Astrocyte (in vitro differentiated cells and primary cell): ENCODE data around the gene DNAH3. TPM values are rescaled to one million over a fixed set of nuclear protein-coding genes. Genes with fewer than 3 reads are reported as not detected.

Experiments
- DNase-seq: peaks from one replicate; pipeline ENCODE4 v3.0.0-alpha.2; 2010; ENCODE audit warnings: low read depth
- FAIRE-seq: peaks from 2 replicates; lab custom pipeline; 2011; peaks lifted over from hg19 to GRCh38; lab: Jason Lieb, UNC
- H2AFZ ChIP-seq: 2 replicates; pipeline ENCODE4 v1.6.0; 2012; ENCODE audit warnings: low read depth, low read length, inconsistent platforms
- H3K27ac ChIP-seq: 2 replicates; pipeline ENCODE4 v1.5.1; 2011; ENCODE audit warnings: low read depth, low read length, inconsistent platforms
- H3K27me3 ChIP-seq: 2 replicates; pipeline ENCODE4 v1.6.0; 2011; ENCODE audit warnings: low read length, inconsistent platforms; ENCODE audit not compliant: insufficient read depth
- H3K36me3 ChIP-seq: 2 replicates; pipeline ENCODE4 v1.5.1; 2011; ENCODE audit warnings: low read length, inconsistent platforms; ENCODE audit not compliant: insufficient read depth
- H3K4me1 ChIP-seq: 2 replicates; pipeline ENCODE4 v1.5.1; 2011; ENCODE audit warnings: low read length, inconsistent platforms; ENCODE audit not compliant: insufficient read depth
- H3K4me2 ChIP-seq: 2 replicates; pipeline ENCODE4 v1.6.0; 2012; ENCODE audit warnings: low read length, inconsistent platforms
- H3K4me3 ChIP-seq: 2 replicates; pipeline ENCODE4 v1.5.1; 2011; ENCODE audit warnings: low read depth, mild to moderate bottlenecking, low read length, inconsistent platforms; ENCODE audit not compliant: insufficient read depth
- H3K79me2 ChIP-seq: 2 replicates; pipeline ENCODE4 v1.6.0; 2012; ENCODE audit warnings: mild to moderate bottlenecking, low read length, inconsistent platforms; ENCODE audit not compliant: insufficient read depth
- H3K9ac ChIP-seq: 2 replicates; pipeline ENCODE4 v1.6.0; 2012; ENCODE audit warnings: mild to moderate bottlenecking, low read length, inconsistent platforms
- H3K9me3 ChIP-seq: 2 replicates; pipeline ENCODE4 v1.5.1; 2012; ENCODE audit warnings: low read depth, mild to moderate bottlenecking, low read length, inconsistent platforms; ENCODE audit not compliant: insufficient read depth
- H4K20me1 ChIP-seq: 2 replicates; pipeline ENCODE4 v1.6.0; 2012; ENCODE audit warnings: low read length, inconsistent platforms; ENCODE audit not compliant: insufficient read depth
- H3K27ac Mint-ChIP-seq: one replicate; pipeline ENCODE4 v1.8.0; 2021; ENCODE audit warnings: mild to moderate bottlenecking, mixed read lengths; ENCODE audit not compliant: unreplicated experiment
- H3K27me3 Mint-ChIP-seq: one replicate; pipeline ENCODE4 v1.8.0; 2021; ENCODE audit warnings: low read depth, mixed read lengths; ENCODE audit not compliant: unreplicated experiment
- H3K36me3 Mint-ChIP-seq: one replicate; pipeline ENCODE4 v1.8.0; 2021; ENCODE audit warnings: low read depth, mixed read lengths; ENCODE audit not compliant: unreplicated experiment
- H3K4me1 Mint-ChIP-seq: one replicate; pipeline ENCODE4 v1.8.0; 2021; ENCODE audit warnings: low read depth, mixed read lengths; ENCODE audit not compliant: unreplicated experiment
- H3K4me3 Mint-ChIP-seq: one replicate; pipeline ENCODE4 v1.8.0; 2021; ENCODE audit warnings: mild to moderate bottlenecking, moderate library complexity, mixed read lengths; ENCODE audit not compliant: unreplicated experiment
- H3K9me3 Mint-ChIP-seq: one replicate; pipeline ENCODE4 v1.8.0; 2021; ENCODE audit warnings: mild to moderate bottlenecking, mixed read lengths; ENCODE audit not compliant: unreplicated experiment
- EZH2 ChIP-seq: IDR thresholded peaks from 2 replicates; pipeline ENCODE4 v1.6.1; 2012; ENCODE audit warnings: mild to moderate bottlenecking, low read length, inconsistent platforms; ENCODE audit not compliant: insufficient read depth
- total RNA-seq: library from RNA; stranded (reverse); gene quantifications from 2 replicates; pipeline ENCODE4 v1.2.1, GENCODE V29; 2021
- TF ChIP-seq, protein P1 (sequence below): IDR thresholded peaks from 2 replicates; pipeline ENCODE4 v1.5.1; 2011; ENCODE audit warnings: low read depth, mild to moderate bottlenecking, inconsistent platforms, low read length, moderate library complexity; ENCODE audit not compliant: insufficient read depth

DNAH3 gene
- total RNA-seq, 1 donor from 2014 or later: not detected

- DNase-seq: no peak
- peaks cover 14% of the 10 kb centered on the region for H3K4me1 Mint-ChIP-seq
These were observed 34.2 kb upstream of the DNAH3 start for GRCh38 chr16:21184834-21185233.

GRCh38 chr16:21183995-21184394, 33.3 kb upstream of the DNAH3 start:
- peaks cover 6% of the 10 kb centered on the region for H3K9me3 Mint-ChIP-seq
- no peak overlapping the region for H3K27ac Mint-ChIP-seq
- no peak overlapping the region for H3K27ac ChIP-seq
- no peak for TF ChIP-seq EZH2
- TF ChIP-seq, protein P1, sequence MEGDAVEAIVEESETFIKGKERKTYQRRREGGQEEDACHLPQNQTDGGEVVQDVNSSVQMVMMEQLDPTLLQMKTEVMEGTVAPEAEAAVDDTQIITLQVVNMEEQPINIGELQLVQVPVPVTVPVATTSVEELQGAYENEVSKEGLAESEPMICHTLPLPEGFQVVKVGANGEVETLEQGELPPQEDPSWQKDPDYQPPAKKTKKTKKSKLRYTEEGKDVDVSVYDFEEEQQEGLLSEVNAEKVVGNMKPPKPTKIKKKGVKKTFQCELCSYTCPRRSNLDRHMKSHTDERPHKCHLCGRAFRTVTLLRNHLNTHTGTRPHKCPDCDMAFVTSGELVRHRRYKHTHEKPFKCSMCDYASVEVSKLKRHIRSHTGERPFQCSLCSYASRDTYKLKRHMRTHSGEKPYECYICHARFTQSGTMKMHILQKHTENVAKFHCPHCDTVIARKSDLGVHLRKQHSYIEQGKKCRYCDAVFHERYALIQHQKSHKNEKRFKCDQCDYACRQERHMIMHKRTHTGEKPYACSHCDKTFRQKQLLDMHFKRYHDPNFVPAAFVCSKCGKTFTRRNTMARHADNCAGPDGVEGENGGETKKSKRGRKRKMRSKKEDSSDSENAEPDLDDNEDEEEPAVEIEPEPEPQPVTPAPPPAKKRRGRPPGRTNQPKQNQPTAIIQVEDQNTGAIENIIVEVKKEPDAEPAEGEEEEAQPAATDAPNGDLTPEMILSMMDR: no peak
- no peak for FAIRE-seq
- no peak overlapping the region for H3K4me3 Mint-ChIP-seq
- peaks cover 10% of the 10 kb centered on the region for H3K4me1 ChIP-seq
- no peak overlapping the region for H2AFZ ChIP-seq
- H3K36me3 ChIP-seq: peaks cover 3% of the 10 kb centered on the region
- no peak overlapping the region for H3K9ac ChIP-seq
- no peaks in the 10 kb centered on the region for H3K9me3 ChIP-seq
- peaks cover 37% of the 10 kb centered on the region for H3K36me3 Mint-ChIP-seq
- no peaks in the 10 kb centered on the region for H4K20me1 ChIP-seq
- DNase-seq: no peak
- no peak overlapping the region for H3K4me2 ChIP-seq
- peaks cover 14% of the 10 kb centered on the region for H3K4me1 Mint-ChIP-seq
- no peak overlapping the region for H3K4me3 ChIP-seq
- no peaks in the 10 kb centered on the region for H3K27me3 Mint-ChIP-seq
- no peaks in the 10 kb centered on the region for H3K27me3 ChIP-seq
- H3K79me2 ChIP-seq: no peaks in the 10 kb centered on the region

More at GRCh38 chr16:21184834-21185233, 34.2 kb upstream of the DNAH3 start:
- Histone ChIP-seq H3K27me3 (no peaks in the 10 kb centered on the region), H4K20me1 (no peaks in the 10 kb centered on the region), H3K36me3 (peaks cover under 1% of the 10 kb centered on the region), H3K27ac (no peak overlapping the region), H3K9ac (no peak overlapping the region), H3K9me3 (no peaks in the 10 kb centered on the region), H3K4me3 (no peak overlapping the region), H3K4me2 (no peak overlapping the region), H3K4me1 (peaks cover 10% of the 10 kb centered on the region), H2AFZ (no peak overlapping the region), H3K79me2 (no peaks in the 10 kb centered on the region)
- FAIRE-seq: no peak
- H3K9me3 Mint-ChIP-seq: peaks cover 6% of the 10 kb centered on the region
- no peak for TF ChIP-seq EZH2
- TF ChIP-seq, protein P1: no peak
- no peaks in the 10 kb centered on the region for H3K27me3 Mint-ChIP-seq
- H3K4me3 Mint-ChIP-seq: no peak overlapping the region
- H3K27ac Mint-ChIP-seq: no peak overlapping the region
- peaks cover 28% of the 10 kb centered on the region for H3K36me3 Mint-ChIP-seq

GRCh38 chr16:21179983-21180365, 29.3 kb upstream of the DNAH3 start:
- Mint-ChIP-seq H3K27me3 (no peaks in the 10 kb centered on the region), H3K9me3 (peaks cover 10% of the 10 kb centered on the region), H3K36me3 (peaks cover 53% of the 10 kb centered on the region), H3K4me3 (no peak overlapping the region), H3K27ac (no peak overlapping the region), H3K4me1 (no peaks in the 10 kb centered on the region)
- no peaks in the 10 kb centered on the region for H3K4me1 ChIP-seq
- no peak for FAIRE-seq
- H3K9ac ChIP-seq: no peak overlapping the region
- H3K36me3 ChIP-seq: peaks cover 3% of the 10 kb centered on the region
- no peak for DNase-seq
- no peaks in the 10 kb centered on the region for H3K79me2 ChIP-seq
- H3K4me2 ChIP-seq: no peak overlapping the region
- no peaks in the 10 kb centered on the region for H4K20me1 ChIP-seq
- no peaks in the 10 kb centered on the region for H3K9me3 ChIP-seq
- no peak overlapping the region for H2AFZ ChIP-seq
- no peak for TF ChIP-seq EZH2
- TF ChIP-seq, protein P1: no peak
- H3K27ac ChIP-seq: no peak overlapping the region
- no peaks in the 10 kb centered on the region for H3K27me3 ChIP-seq
- no peak overlapping the region for H3K4me3 ChIP-seq
